ENCODE results near the gene SYT1. TPM values are rescaled to one million over a fixed set of nuclear protein-coding genes. Genes with fewer than 3 reads are reported as not detected.

SYT1 gene
- total RNA-seq, 1 experiment from 2014 or later = 44.9 TPM

GRCh38 chr12:79422060-79422812 lies 557.7 kb downstream of the SYT1 start:
- no peaks in the 10 kb centered on the region for H3K27me3 ChIP-seq (ENCODE audit: insufficient read depth, low read length)
- H3K27ac ChIP-seq (ENCODE audit: low read depth, low read length) = no peak overlapping the region
- CTCF ChIA-PET = no interaction called here
- no peak overlapping the region for H3K9ac ChIP-seq (ENCODE audit: low read length)
- no TSS peak for BruUV-seq (replicated peaks)
- H3K36me3 ChIP-seq (ENCODE audit: control insufficient read depth in 1 of 2, insufficient read depth in 2 of 2, low read length in 2 of 2) = no peaks in the 10 kb centered on the region
- no peak overlapping the region for H3K4me3 ChIP-seq (replicated peaks in 1 of 2; ENCODE audit: low read depth in 1 of 2, low read length in 2 of 2)
- no peaks in the 10 kb centered on the region for H3K79me2 ChIP-seq (ENCODE audit: insufficient read depth, low read length)
- no peaks in the 10 kb centered on the region for H3K9me3 ChIP-seq (ENCODE audit: control insufficient read depth in 1 of 2, insufficient read depth in 1 of 2, low read depth in 1 of 2, low read length in 2 of 2)
- no peaks in the 10 kb centered on the region for H4K20me1 ChIP-seq (ENCODE audit: insufficient read depth)
- DNase-seq (ENCODE audit: low read depth, low spot score) (no peak), ATAC-seq (no peak)
- TF ChIP-seq JUND (IDR thresholded peaks at IDR 0.05) = no peak
- TF ChIP-seq SRF (IDR thresholded peaks at IDR 0.05; ENCODE audit: low read depth) = no peak
- no peak for TF ChIP-seq CEBPB (IDR thresholded peaks at IDR 0.05; ENCODE audit: low read depth)
- TF ChIP-seq FOSL1 (IDR thresholded peaks at IDR 0.05; ENCODE audit: low read depth) = no peak
- no peak for TF ChIP-seq TCF7L2 (IDR thresholded peaks at IDR 0.05; ENCODE audit: borderline replicate concordance, extremely low read depth, insufficient read depth, insufficient read length)
- TF ChIP-seq SP1 (IDR thresholded peaks at IDR 0.05; ENCODE audit: low read depth) = no peak
- TF ChIP-seq POLR2A (IDR thresholded peaks at IDR 0.05; ENCODE audit: borderline replicate concordance, extremely low read depth, insufficient read depth, insufficient read length) = no peak
- no peak for TF ChIP-seq CBX3 (IDR thresholded peaks at IDR 0.05; ENCODE audit: low read depth)
- no peak for TF ChIP-seq EZH2 (IDR thresholded peaks at IDR 0.05)
- TF ChIP-seq MAX (IDR thresholded peaks at IDR 0.05) = no peak
- no peak for TF ChIP-seq ZBTB33 (IDR thresholded peaks at IDR 0.05; ENCODE audit: extremely low read depth, insufficient replicate concordance, low read length)
- TF ChIP-seq RAD21 (IDR thresholded peaks at IDR 0.05; ENCODE audit: low read depth) = no peak
- TF ChIP-seq CTCF (IDR thresholded peaks at IDR 0.05 in 2 of 3, conservative IDR thresholded peaks at IDR 0.05 in 1 of 3; ENCODE audit: borderline replicate concordance in 1 of 3, insufficient read depth in 1 of 3, low read depth in 2 of 3, low read length in 2 of 3) = no peak
- TF ChIP-seq ZFX (IDR thresholded peaks at IDR 0.05) = no peak
- TF ChIP-seq REST (IDR thresholded peaks at IDR 0.05; ENCODE audit: low read depth) = no peak
- 0 out of 2 replicates have a peak, but pooled peaks cover 3% of the 10 kb centered on the region for H3K9me2 ChIP-seq (ENCODE audit: insufficient read depth)
- no peak overlapping the region for H3K4me2 ChIP-seq (ENCODE audit: low read length)
- intact Hi-C loops (cut with micrococcal nuclease) = loop anchor here (5.0 kb wide), 1 partner anchor 315 kb away; no protein-coding TSS in a partner anchor
- no peak overlapping the region for H2AFZ ChIP-seq (ENCODE audit: low read depth, low read length, poor library complexity, severe bottlenecking)
- POLR2A ChIA-PET = no interaction called here
- RAD21 ChIA-PET (ENCODE audit: low non-redundant PET in 1 of 2, low total read pairs in 2 of 2, uncharacterized antibody in 2 of 2, unreplicated experiment in 2 of 2) = no interaction called here
- peaks cover 2 to 17% of the 10 kb centered on the region in 2 experiments; a peak in 3 of 4 replicates for H3K4me1 ChIP-seq (ENCODE audit: control insufficient read depth in 1 of 2, insufficient read depth in 2 of 2, low read length in 2 of 2)

All from HCT116 (cell line).